Skeletal muscle cell (primary cell): Measurements from ENCODE around the gene AUH.

Experiments
- DNase-seq: peaks from one replicate; pipeline ENCODE4 v3.0.0-alpha.2; 2010; ENCODE audit warnings: low read depth
- H3K4me3 ChIP-seq: 2 replicates; pipeline ENCODE4 v1.5.1; 2011; ENCODE audit warnings: low read depth, mild to moderate bottlenecking, control low read depth, low read length, moderate library complexity

AUH gene

DNA sequence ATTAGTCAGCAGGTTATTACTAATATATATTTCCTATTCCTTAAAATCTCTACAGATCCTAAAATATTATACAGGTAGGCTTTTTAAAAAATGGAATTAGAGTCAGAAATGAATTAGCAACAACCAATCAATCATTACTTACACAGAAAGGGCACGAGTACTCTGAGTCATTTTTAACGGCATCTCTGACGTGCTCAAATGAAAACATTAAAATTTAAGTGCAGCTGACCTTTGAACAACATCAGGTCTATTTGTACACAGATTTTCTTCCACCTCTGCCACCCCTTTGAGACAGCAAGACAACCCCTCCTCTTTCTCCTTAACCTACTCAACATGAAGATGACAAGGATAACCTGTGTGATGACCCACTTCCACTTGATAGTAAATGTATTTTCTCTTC is 19.1 kb downstream of the AUH start:
- no peak overlapping the region for H3K4me3 ChIP-seq
- no peak for DNase-seq

DNA sequence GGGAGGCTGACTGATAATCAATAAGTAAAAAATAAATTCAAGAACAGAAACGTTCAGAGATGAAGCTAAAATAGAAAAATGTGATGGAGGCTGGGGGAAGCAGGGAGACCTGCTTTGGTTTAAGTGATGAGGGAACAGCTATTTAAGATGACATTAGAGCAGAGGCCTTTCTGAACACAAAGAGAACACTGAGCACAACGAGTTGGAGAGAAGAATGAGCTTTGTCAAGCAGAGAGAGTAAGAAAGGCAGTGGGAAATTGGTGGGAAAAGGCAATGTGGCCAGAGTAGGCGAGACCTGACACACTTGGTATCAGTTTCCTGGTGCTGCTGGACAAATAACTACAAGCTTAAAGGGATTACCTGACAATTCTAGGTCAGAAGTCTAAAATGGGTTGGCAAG is 20.0 kb downstream of the AUH start:
- no peak for DNase-seq
- H3K4me3 ChIP-seq = no peak overlapping the region

DNA sequence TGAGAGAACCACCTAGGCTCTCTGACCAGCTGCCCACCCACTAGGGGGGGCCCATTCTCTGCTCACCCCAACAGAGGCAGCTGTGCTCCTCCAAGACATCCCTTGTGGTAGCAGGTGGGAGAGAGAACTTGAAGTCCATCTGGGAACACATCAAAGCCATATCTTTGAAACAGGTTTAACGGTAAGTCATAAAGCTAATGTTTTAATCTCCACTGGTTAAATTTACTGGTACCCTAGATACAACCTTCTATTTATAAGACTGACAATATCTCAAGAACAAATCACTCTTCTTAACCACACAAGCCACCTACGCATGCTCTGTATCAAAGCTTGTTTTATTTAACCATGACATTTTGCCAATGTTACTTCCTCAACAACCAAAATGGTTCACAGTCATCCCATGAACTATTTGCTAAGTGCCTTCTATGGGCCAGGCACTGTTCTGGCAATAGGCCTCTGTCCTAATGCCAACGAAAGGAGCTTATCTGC is 20.4 kb downstream of the AUH start:
- H3K4me3 ChIP-seq = no peak overlapping the region

DNA sequence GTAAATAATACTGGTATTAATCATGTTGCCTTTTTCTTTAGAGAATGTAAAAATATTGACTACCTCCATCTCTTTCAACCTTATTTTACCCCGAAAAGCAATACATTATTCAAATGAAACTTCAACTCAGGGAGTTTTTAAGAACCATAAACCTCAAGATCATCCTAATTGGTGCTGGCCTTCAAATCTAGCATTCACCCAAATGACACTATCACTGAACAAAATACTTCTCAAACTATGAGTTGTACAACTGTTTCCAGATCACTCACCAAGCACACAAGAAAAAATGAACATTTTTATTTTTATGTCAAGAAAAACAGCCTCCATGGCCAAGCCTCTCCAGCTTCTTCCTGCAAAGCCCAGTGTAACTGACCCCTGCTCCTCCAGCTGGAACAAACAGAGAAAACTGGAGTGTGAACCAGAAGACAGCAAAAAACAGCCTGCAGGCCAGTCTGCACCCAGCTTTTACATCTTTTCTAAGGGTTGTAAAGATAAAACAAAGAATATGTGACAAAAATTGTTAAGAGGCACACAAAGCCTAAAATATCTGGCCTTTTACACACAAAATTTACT is 21.2 kb downstream of the AUH start:
- no peak overlapping the region for H3K4me3 ChIP-seq
- no peak for DNase-seq

More for the DNA sequence above, 20.4 kb downstream of the AUH start:
- DNase-seq = no peak

DNA sequence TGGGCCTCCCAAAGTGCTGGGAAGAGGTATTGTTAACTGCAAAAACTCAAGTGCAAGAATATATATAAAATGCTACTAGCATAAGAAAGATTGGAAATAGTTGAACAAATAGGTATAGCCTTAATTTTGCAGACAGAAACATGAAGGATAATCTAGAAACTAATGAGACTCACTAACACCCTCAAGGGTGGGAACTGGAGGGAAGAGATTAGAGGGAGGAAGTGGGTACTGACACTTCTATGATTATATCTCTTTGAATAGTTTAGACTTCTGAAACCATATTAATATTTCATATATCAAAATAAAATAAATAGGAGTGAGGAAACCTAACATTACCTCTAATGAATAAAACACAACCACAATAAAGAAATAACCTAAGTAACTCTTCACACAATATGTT is 23.0 kb downstream of the AUH start:
- H3K4me3 ChIP-seq = no peak overlapping the region
- no peak for DNase-seq

DNA sequence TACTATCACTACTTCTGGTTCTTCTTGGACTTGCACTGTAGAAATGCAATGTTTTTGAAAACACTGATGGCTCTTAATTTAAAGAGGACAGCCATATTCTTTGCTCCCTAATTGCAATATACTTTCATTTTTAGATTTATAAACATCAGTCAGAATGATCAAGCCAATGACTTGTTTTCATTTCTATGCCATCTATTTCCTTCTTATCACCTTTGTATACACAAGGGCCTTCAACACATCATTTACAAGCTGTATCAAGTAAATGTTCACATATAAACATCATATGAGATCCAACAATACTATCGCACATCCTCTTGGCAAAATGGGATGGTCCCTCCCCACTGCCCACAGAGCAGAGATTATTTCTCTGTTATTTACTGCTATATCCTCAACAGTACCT is 24.9 kb downstream of the AUH start:
- no peak overlapping the region for H3K4me3 ChIP-seq
- no peak for DNase-seq

DNA sequence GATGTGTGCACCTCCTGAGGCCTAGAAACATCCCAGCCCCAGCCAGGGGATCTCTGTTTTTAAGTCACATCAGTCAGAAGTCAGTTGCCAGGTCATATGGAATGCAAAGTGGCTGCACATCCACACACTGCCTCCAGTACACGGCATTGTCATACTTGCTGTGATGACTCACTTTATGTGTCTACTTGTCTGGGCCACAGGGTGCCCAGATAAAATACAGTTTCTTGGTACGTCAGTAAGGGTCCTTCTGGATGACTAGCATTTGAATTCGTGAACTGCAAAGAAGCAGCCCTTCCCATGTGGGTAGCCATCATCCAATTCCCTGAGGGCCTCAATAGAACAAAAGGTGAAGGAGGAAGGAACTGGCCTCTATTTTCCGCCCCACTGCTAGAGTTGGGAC is 27.7 kb downstream of the AUH start:
- H3K4me3 ChIP-seq = no peak overlapping the region
- DNase-seq = no peak

DNA sequence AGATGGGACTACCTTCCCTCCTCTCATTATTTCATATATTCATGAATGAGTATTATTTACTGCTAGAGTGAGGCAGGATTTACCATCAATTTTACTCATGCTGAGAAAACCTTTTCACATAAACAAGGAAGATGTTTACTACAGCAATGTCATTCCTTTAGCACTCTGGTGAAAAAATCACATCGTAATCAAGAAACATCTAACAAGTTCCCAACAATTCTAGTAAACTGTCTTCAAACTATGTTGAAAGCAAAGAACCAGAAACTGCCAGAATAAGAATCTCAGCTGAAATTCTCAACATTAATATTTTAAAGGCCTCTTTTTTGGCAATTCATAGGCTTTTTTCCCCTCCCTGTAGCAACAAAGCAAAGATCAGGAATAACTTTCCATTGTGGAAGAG is 28.2 kb downstream of the AUH start:
- no peak for DNase-seq

DNA sequence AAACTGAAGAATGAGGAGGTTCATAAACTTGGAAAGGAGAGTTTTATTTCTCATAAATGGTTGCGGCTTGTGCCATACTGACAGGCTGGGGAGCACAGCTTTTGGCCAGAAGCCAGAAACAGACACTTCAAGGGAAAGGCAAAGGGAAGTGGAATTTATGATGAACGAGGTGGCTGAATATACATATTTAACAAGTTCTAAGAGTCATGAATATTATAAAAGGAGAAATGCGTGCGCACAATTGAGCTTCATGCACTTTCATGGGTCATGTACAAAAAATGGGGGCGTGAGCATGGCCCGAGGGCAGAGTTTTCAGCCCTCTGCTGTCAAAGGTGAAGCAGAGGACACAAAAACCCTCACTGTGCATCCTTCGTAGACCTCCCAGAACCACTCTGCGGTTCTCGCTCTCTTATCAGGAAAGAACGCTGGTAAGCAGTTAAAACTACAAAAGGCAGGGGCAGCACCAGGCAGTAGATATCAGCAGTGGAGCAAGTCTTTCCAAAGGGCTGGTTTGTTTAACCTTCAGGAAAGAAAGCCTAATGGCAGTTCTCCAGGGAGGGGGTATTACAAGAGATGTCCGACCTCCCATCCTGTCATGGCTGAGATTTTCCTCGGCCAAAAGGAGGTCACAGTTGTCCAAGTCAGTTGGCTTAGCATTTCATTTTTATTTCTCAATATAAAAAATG is 29.0 kb downstream of the AUH start:
- no peak overlapping the region for H3K4me3 ChIP-seq
- no peak for DNase-seq

More for the DNA sequence above, 28.2 kb downstream of the AUH start:
- no peak overlapping the region for H3K4me3 ChIP-seq

DNA sequence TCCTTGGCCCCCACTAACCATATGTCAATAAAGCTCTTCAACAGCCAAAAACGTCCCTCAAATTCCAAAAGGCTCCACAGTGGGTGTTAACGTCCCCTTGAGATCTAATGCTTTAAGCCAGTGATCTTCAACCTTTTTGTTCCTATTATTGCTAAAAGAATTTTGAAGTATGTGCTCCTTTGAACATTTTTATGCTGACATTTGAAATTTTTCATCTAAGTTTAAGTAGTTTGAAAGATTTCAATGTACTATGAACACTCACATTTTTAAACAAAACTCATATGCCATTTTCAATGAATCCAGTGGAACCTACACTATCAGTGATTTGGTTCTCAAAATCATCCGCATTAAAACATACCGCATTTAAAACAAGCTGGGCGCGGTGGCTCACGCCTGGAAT is 29.9 kb downstream of the AUH start:
- DNase-seq = no peak
- no peak overlapping the region for H3K4me3 ChIP-seq

DNA sequence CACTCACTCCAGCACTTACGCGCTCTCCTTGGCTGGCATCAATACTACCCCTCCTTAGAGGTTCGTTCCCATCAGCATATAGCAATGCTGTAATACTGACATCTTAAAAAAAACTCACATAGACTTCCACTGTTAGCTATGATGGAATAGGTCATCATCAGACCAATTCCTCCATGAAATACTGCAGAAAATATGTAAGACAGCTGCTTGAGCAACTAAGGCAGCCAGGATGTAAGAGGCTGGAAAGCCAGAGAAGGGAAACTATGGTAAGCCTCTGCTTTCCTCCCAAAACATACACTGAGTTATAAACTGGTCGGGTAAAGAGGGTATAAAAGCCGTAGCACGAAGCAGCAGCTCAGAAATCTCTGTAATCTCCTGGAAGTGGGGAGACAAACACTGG is 33.5 kb downstream of the AUH start:
- no peak for DNase-seq
- H3K4me3 ChIP-seq = no peak overlapping the region

DNA sequence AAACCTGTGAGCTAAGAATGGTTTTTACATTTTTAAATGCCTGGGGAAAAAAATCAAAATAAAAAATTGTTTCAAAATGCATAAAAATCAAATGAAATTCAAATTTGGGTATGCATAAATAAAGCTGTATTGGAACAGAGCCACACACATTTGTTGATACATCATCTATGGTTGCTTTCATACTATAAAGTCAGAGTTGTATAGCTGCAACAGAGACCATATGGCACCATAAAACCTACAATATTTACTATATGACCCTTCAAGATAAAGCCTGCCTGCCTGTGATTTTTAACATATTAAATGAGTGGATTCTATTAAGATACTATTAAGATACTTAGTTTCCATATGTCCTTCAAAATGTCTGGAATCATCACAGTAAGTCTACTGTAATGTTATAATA is 40.0 kb downstream of the AUH start:
- H3K4me3 ChIP-seq = no peak overlapping the region
- DNase-seq = no peak

DNA sequence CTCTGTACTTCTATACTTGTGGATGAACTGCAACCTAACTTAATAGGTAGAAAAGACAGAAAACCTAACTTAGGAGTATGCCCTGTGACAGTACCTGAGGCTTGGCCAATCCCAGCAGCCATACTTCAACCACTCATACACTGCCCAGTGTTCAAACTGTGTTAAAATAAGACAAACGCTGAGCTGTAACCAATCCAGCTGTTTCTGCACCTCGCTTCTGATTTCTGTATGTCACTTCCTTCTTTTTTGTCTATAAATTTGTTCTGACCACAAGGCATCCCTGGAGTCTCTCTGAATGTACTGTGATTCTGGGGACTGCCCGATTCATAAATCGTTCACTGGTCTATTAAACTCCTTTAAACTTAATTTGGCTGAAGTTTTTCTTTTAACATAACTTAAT is 41.4 kb downstream of the AUH start:
- H3K4me3 ChIP-seq = no peak overlapping the region

DNA sequence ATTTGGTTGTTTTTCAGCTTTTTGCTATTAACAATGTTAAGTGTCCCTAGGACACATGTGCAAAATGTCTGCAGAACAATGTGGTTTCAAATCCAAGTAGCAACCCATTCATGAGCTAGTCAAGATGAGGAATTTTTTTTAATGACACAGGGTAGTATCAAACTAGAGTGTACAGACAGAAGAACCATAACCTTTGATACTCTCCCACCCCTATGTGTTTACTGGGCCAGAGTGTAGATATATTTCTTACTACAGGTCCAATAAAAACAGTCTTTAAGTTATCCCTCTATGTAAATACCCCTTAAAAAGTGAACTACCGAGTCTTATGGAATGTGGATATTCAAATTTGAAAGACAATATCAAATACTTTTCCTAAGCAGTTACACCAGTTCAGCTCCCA is 45.6 kb downstream of the AUH start:
- no peak for DNase-seq
- H3K4me3 ChIP-seq = no peak overlapping the region

More for the DNA sequence above, 41.4 kb downstream of the AUH start:
- no peak for DNase-seq

DNA sequence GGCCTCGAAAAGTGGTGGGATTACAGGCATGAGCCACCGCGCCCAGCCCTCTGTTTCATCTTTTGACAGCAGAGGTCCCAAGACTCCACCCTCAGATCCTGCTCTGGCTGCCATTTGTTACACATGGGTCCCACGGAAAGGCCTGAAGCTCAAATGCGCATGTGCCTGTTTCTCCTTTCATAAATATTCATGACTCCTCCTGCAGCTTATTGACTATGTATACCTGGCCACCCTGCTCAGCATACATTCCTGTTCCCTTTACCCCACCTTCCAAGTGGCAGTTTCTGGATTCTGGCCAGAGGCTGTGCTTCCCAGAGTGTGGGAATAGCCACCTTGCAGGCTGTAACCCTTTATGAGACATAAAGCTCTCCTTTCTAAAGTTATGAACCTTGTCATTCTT is 46.5 kb downstream of the AUH start:
- no peak for DNase-seq
- no peak overlapping the region for H3K4me3 ChIP-seq

DNA sequence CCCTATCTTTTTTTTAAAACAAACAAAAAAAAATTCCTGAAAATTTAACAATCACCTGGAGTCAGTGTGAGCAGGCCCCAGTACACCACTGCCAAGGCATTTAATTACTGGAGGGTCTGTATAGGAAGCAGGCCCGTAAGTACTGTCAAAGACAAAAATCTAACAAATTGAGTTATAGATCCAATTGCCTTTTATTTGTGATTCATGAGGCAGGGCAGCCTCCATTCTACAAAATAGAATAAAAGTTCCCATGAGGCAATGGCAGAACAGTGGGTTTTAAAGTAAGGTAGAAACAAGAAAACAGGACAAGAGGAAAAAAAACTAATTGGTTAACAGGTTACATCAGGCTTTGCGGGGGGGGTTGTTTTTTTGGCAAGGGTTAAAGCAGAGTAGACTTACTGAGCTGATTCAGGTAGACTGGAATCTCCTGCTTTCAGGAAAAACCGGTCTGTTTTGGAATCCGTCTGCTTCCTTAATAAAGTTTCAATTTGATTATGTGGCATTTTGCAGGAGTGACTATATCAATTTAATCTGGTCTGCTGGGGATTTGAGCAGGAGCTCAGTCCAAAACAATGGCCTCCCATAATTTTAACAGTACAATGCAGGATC is 48.9 kb downstream of the AUH start:
- DNase-seq = no peak
- no peak overlapping the region for H3K4me3 ChIP-seq

DNA sequence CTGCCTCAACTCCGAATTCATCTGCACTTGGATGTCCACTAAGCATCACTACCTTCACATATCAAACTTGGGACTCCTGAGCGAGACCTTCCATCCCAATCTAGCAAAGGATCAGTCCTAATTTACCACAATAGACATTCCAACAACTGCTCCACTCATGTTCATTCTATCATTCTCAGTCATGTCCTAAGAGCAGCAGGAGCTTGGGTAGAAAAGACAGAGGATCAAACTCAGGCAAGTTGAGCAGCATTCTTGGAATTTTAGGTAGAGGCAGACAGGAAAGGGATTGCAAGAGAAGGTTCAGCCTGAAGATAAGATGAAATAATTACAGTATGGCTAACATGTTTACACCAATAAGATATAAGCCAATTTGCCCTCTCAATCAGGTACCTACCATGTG is 51.7 kb downstream of the AUH start:
- no peak for DNase-seq

DNA sequence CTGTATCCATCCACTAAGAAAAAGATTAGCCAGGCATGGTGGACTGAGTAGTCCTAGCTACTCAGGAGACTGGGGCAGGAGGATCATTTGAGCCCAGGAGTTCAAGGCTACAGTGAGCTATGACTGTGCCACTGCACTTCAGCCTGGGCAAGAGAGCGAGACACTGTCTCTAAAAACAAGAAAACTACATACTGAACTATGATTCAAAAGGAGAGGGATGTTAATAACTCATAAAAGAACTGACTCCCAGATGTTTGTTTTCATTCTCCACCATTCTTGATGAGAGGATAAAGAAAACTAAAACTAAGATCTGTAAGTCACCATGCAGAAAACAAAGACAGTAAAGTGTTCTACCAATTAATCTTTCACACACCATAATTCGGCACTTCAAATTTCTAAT is 53.5 kb downstream of the AUH start:
- DNase-seq = no peak
- no peak overlapping the region for H3K4me3 ChIP-seq

More for the DNA sequence above, 51.7 kb downstream of the AUH start:
- no peak overlapping the region for H3K4me3 ChIP-seq

DNA sequence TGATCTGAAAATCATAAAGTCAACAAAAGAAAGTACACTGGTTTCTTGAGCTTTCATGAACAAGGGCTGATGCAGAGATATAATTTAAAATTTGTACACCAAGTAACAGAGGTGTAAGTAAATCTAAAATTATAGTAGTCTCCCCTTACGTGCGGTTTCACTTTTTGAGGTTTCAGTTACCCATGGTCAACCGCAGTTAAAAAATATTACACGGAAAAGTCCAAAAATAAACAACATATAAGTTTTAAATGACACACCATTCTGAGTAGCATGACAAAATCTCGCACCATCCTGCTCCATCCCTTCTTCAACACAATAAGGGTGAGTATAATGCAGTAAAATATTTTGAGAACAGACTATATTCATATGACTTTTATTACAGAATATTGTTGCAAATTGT is 54.4 kb downstream of the AUH start:
- DNase-seq = no peak

DNA sequence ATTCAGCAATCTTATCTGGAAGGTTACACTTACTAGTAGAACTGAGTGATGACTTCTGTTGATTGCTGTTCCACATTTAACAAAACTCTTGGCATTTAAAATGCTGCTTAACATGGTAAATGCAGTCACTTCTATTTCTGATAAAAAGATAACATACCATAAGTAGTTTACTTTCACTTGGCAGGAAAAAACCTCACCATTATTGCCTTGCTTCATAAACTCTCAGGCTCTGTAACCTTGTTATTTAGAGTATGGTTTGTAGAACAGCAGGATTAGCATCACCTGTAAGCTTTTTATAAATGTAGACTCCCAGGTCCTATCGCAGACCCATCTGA is 55.5 kb downstream of the AUH start:
- no peak for DNase-seq
- no peak overlapping the region for H3K4me3 ChIP-seq

More for the DNA sequence above, 54.4 kb downstream of the AUH start:
- no peak overlapping the region for H3K4me3 ChIP-seq

DNA sequence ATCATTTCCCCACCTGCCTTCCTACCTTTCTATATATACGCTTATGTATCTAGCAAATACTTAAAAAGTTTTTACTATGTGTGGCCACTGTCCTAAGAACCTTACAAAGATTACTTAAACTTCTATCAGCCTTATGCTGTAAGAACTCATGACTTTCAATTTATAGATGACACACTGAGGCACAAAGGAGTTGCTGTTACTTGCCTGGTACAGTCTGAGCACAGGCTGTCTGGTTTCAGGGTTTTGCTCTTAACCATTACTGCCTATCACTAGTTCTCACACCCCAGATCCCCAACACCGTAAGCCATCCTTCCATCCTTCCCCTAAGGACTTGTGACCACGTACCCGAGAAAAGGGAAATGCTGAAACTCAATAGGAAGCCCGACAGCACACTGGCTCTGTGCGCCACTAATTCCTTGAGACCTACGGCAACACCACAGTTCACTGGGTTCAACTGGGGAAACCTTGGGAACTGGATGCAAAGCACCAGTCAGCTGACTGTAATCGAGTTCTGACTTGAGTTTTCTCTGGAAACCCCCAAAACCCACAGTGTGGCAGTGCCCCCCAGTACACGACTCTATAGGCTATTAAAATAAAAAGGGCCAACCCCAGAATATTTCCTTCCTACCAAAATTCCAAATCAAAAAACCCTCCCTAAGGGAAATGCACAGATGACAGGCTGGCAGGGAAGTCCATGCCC is 56.0 kb downstream of the AUH start:
- H3K4me3 ChIP-seq = no peak overlapping the region

More for the DNA sequence above, 56.0 kb downstream of the AUH start:
- no peak for DNase-seq
